Pons (tissue), 1 donor: Measurements from ENCODE around the gene MSMB.
"Not testable (repeated sequence)": the region's sequence is repeated elsewhere in the genome, so short reads cannot be mapped to it uniquely, and the experiment has no call there.

Source experiments
- DNase-seq: peaks from one replicate; pipeline ENCODE4 v3.0.0-alpha.2; 2016; ENCODE audit warnings: low spot score

Gene MSMB

DNA sequence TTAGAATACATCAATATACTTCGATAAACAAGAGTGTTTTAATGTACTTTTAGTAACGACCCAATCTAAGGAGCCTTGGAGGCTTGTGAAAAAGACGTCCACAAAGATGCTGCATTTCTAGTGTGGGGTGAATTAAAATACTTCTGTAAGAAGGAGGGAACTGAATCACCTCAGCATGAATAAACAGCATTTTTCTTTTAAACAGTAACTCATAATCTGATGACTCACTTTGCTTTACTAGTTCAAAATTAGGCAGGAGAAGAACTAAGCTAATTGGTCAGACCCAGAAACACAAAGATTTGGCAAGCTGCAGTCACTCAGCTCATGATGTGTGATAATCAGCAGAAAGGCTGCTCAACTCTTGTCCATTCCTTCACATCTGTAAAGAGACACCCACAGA, 39.9 kb downstream of the MSMB start:
- no peak for DNase-seq

DNA sequence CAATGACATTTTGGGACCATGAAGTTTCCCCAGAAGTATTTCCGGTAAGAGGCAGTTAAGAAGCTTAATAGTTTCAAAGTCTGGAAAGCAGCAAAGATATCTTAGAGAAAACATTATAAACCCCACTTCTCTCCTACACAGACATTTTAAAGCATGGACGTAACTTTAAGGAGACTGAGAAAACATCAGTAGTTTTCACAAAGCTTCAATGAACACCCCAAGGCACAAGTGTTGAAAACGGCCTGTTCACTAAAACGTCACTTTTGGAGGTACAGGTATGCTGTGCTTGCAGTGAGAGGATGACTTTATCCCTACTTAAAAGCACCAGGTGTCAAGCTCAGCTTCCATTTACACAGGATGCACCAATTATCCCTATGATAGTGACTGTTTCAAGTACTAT, 40.7 kb downstream of the MSMB start:
- DNase-seq, result no peak

DNA sequence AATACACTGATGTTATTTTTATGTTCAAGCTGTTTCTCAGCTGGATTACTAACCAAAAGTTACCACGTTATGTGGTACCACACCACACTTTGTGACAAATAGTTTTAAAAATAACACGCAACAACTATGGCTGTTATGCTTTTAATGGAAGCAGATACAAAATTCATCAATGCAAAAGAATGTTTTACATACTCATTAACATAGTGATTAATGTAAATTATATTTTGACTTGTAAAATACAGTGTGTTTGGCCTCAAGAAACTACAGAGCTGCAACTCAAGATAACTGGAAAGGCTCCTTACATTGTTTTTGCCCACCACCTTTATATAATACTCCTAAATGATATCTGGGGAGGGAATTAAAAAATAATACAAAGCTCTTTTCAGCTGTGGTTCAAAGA, 41.1 kb downstream of the MSMB start:
- DNase-seq, result no peak

- no peak for DNase-seq
Measured at GRCh38 chr10:46002916-46003693, 43.0 kb downstream of the MSMB start.

DNA sequence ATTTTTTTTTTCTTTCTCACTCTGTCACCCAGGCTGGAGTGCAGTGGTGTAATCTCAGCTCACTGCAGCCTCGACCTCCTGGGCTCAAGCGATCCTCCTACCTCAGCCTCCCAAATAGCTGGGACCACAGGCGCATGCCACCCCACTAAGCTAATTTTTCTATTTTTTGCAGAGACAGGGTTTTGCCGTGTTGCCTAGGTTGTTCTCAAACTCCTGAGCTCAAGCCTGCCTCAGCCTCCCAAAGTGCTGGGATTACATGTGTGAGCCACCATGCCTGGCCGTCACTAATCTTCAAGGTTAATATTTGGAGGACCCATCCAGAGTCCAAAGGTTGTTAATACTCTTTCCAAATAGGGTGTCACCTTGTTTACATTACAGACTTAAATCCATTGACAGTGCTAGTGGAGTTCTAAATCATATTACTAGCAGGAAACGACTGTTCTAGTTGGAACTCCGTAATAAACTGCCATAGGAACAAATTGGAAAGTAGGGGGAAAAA, 43.8 kb downstream of the MSMB start:
- not testable (repeated sequence) for DNase-seq

- DNase-seq, result no peak
Measured at GRCh38 chr10:46001187-46001756, 44.8 kb downstream of the MSMB start.

- DNase-seq, result no peak
Measured at GRCh38 chr10:46000538-46000937, 45.5 kb downstream of the MSMB start.

- DNase-seq, result not testable (repeated sequence)
Measured at GRCh38 chr10:45999955-46000354, 46.1 kb downstream of the MSMB start.

DNA sequence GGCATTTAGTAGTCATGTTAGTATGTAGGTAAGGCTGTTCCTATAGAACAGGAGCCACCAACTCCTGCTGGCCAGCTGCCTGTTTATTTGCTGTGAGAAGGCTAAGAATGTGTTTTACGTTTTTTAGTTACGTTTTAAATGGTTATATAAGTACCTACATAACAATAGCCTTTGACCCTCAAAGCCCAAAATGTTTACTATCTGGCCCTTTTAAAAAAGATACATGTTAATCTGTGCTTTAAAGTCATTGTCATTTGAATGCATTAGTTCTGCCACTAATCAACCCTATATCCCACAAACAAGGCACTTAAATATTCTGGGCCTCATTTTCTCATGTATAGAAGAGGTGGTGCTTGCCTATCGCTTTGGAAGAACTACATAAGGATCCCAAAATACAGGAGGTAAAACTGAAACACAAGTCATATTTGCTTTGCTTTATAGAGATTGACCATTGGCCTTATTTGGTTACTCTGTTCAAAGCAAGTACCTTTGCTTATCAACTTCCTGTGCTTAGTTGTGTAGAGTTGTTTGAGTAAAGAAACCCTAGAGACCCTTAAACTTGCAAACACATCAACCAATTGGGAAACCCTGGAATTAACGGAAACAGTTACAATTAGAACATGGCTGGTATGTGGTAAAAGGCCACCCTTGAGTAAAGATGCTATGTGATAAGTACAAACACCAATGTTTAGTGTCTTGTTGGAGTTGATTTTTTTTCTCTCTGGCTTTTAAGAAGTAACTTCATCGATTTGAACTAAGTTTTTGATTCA, 47.9 kb downstream of the MSMB start:
- DNase-seq, result no peak

DNA sequence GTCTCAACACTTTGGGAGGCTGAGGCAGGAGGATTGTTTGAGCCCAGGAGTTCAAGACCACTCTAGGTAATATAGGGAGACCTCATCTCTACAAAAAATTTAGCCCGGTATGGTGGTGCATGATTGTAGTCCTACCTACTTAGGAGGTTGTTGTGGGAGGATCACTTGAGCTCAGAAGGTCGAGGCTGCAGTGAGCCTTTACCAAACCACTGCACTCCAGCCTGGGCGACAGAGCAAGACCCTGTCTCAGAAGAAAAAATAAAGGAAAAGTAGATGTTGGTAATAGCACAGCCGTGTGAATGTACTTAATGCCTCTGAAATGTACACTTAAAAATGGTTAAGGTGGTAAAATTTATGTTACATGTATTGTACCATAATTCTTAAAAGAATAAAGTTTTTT, 48.5 kb downstream of the MSMB start:
- no peak for DNase-seq

DNA sequence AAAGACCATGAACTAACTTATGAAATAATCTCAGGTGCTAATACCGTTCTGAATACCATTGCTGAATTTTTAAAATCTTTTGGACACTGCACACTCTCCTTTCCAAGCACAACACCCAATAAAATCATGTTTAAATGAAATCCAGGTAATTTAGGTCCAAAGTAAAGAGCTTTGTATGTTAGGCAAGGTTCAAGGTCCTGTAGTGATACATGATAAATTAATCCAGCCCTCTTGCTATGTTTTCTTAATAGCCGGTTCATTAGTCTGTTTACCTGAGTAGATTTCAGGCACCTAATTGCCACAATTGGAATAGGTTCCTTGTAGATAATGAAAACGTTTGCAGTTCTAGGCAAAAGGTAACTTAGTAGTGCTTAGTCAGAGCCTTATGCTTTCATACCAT, 60.5 kb downstream of the MSMB start:
- DNase-seq, result not testable (repeated sequence)

- not testable (repeated sequence) for DNase-seq
Measured at GRCh38 chr10:45984473-45984872, 61.6 kb downstream of the MSMB start.

DNA sequence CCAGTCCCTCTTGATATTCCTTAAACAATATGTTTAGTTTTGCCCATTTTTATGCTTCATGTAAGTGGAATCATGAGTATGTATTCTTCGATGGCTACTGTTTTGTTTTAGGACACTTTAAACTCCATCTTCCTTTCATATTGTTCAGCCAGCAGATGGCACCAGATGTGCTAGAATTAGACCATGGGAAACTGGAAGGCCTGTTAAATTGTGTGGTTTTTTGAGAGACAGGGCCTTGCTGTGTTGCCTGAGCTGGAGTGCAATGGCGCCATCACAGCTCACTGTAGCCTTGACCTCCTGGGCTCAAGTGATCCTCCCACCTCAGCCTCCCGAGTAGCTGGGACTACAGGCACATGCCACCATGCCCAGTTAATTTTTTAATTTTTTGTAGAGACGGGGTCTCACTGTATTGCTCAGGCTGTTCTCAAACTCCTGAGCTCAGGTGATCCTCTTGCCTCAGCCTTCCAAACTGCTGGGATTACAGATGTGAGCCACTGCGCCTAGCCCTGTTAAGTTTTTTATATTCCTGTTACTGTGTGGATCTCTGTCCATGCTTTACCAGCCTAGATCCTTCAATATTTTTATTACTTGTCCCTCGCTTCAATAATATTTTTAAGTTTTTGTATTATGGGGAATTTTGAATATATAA, 62.4 kb downstream of the MSMB start:
- DNase-seq, result peak; percentile 66
